Neural cell (in vitro differentiated cells): ENCODE results near the gene HES3.

Experiments
- CTCF ChIP-seq: fragments of 450-650 bp; IDR thresholded peaks from 2 replicates; pipeline ENCODE4 v1.5.1; 2014; ENCODE audit warnings: antibody characterized with exemption, mild to moderate bottlenecking, moderate library complexity; ENCODE audit not compliant: poor library complexity, severe bottlenecking
- EP300 ChIP-seq: fragments of 450-650 bp; conservative IDR thresholded peaks from 2 replicates; pipeline ENCODE4 v1.6.1; 2014; ENCODE audit warnings: antibody characterized with exemption, mild to moderate bottlenecking, moderate library complexity; ENCODE audit not compliant: poor library complexity, severe bottlenecking
- EZH2 ChIP-seq: fragments of 200-600, 300-800 bp; shearing (Covaris generic), sonication (generic); IDR thresholded peaks from 2 replicates; pipeline ENCODE4 v1.6.1; 2014; ENCODE audit warnings: antibody characterized with exemption, low read length, borderline replicate concordance, mild to moderate bottlenecking; ENCODE audit not compliant: insufficient read depth, poor library complexity, severe bottlenecking
- MXI1 ChIP-seq: fragments of 450-650 bp; conservative IDR thresholded peaks from 2 replicates; pipeline ENCODE4 v1.6.1; 2014; ENCODE audit warnings: antibody characterized with exemption, mild to moderate bottlenecking; ENCODE audit not compliant: poor library complexity, severe bottlenecking
- POLR2AphosphoS5 ChIP-seq: IDR thresholded peaks from 2 replicates; pipeline ENCODE4 v1.6.1; 2012
- RAD21 ChIP-seq: fragments of 450-650 bp; conservative IDR thresholded peaks from 2 replicates; pipeline ENCODE4 v1.6.1; 2014; ENCODE audit warnings: antibody characterized with exemption, mild to moderate bottlenecking, moderate library complexity
- REST ChIP-seq: IDR thresholded peaks from 2 replicates; pipeline ENCODE4 v1.6.1; 2012; ENCODE audit warnings: borderline replicate concordance
- SMC3 ChIP-seq: fragments of 450-650 bp; conservative IDR thresholded peaks from 2 replicates; pipeline ENCODE4 v1.6.1; 2014; ENCODE audit warnings: antibody characterized with exemption, mild to moderate bottlenecking, moderate library complexity; ENCODE audit not compliant: poor library complexity
- TAF1 ChIP-seq: IDR thresholded peaks from 2 replicates; pipeline ENCODE4 v1.6.1; 2012; ENCODE audit warnings: low read depth

- TF ChIP-seq CTCF (no peak), EZH2 (no peak), TAF1 (no peak), SMC3 (no peak), MXI1 (no peak), RAD21 (no peak), POLR2AphosphoS5 (no peak), EP300 (no peak), REST (no peak)
Observed at GRCh38 chr1:6278263-6278662, 34.3 kb downstream of the HES3 start.
